ENCODE measurements around the gene DOCK4. TPM values are rescaled to one million over a fixed set of nuclear protein-coding genes. Genes with fewer than 3 reads are reported as not detected.
"Not testable (repeated sequence)": the region's sequence is repeated elsewhere in the genome, so short reads cannot be mapped to it uniquely, and the experiment has no call there.

DOCK4 gene
- total and polyA plus RNA-seq, 4 donors, result 7.2 to 48.9 (median 12.8) TPM

DNA sequence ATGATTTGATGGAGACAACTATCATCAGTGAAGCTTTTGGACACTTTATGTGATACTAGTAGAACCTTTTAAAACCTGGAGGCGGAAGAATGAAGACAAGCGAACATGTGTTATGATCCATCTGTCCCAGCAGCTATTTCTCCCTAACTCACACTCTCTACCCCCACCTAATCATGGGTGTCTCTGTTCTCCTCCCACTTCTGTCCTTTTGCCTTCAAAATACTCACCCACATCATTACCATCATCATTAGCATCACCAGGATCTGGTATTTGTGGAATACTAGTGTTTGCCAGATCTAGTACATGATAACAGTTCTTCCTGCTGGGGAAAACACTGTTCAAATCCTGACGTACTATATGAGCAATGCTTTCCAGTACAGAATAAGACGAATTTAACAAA lies 287.7 kb downstream of the DOCK4 start:
- Histone ChIP-seq H3K9me3 (ENCODE audit: control insufficient read depth in 4 of 4, low read length in 3 of 4) (no peaks in the 10 kb centered on the region), H3K9ac (ENCODE audit: low read depth in 1 of 2, low read length in 2 of 2) (no peak overlapping the region), H3K27ac (ENCODE audit: low read depth in 1 of 2, low read length in 2 of 2) (no peak overlapping the region), H3K36me3 (ENCODE audit: control insufficient read depth in 4 of 4, insufficient read depth in 3 of 4, low read depth in 1 of 4, low read length in 3 of 4) (peaks cover 0 to 3% (median under 1%) of the 10 kb centered on the region in 4 donors), H3K4me1 (ENCODE audit: control insufficient read depth in 4 of 4, insufficient read depth in 4 of 4, low read length in 3 of 4) (no peaks in the 10 kb centered on the region), H3K4me3 (ENCODE audit: low read depth in 1 of 3, low read length in 3 of 3) (no peak overlapping the region), H3K27me3 (ENCODE audit: control insufficient read depth in 4 of 4, insufficient read depth in 4 of 4, low read length in 3 of 4) (no peaks in the 10 kb centered on the region)
- 94% methylated on average over 4 of the region's 4 CpGs for WGBS
- TF ChIP-seq YY1 (IDR thresholded peaks at IDR 0.05) (no peak), FOXA2 (IDR thresholded peaks at IDR 0.05) (no peak), FOXA1 (IDR thresholded peaks at IDR 0.05) (no peak), HNF4A (conservative IDR thresholded peaks at IDR 0.05) (no peak), JUND (IDR thresholded peaks at IDR 0.05) (no peak), GABPA (IDR thresholded peaks at IDR 0.05 in 1 of 2, conservative IDR thresholded peaks at IDR 0.05 in 1 of 2) (no peak), EGR1 (IDR thresholded peaks at IDR 0.05; ENCODE audit: low read depth in 2 of 2) (no peak), RXRA (IDR thresholded peaks at IDR 0.05) (no peak)
- TF ChIP-seq, protein P1, sequence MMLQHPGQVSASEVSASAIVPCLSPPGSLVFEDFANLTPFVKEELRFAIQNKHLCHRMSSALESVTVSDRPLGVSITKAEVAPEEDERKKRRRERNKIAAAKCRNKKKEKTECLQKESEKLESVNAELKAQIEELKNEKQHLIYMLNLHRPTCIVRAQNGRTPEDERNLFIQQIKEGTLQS (IDR thresholded peaks at IDR 0.05), result no peak
- no peak for DNase-seq (ENCODE audit: low spot score)

DNA sequence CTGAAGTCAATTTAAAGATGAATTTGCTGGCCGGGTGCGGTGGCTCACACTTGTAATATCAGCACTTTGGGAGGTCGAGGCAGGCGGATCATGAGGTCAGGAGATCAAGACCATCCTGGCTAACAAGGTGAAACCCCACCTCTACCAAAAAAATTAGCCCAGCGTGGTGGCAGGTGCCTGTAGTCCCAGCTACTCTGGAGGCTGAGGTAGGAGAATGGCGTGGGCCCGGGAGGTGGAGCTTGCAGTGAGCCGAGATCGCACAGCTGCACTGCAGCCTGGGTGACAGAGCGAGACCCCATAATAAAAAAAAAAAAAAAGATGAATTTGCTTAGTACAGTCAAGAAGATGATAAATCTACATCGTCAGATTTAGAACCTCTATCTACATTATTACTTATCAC lies 288.8 kb downstream of the DOCK4 start:
- not testable (repeated sequence) for H3K4me1 ChIP-seq (ENCODE audit: control insufficient read depth in 4 of 4, insufficient read depth in 4 of 4, low read length in 3 of 4); DNase-seq (ENCODE audit: low spot score); H3K27ac ChIP-seq (ENCODE audit: low read depth in 1 of 2, low read length in 2 of 2); H3K4me3 ChIP-seq (ENCODE audit: low read depth in 1 of 3, low read length in 3 of 3); H3K9ac ChIP-seq (ENCODE audit: low read depth in 1 of 2, low read length in 2 of 2); H3K36me3 ChIP-seq (ENCODE audit: control insufficient read depth in 4 of 4, insufficient read depth in 3 of 4, low read depth in 1 of 4, low read length in 3 of 4); H3K9me3 ChIP-seq (ENCODE audit: control insufficient read depth in 4 of 4, low read length in 3 of 4); H3K27me3 ChIP-seq (ENCODE audit: control insufficient read depth in 4 of 4, insufficient read depth in 4 of 4, low read length in 3 of 4)
- 97% methylated on average over 11 of the region's 11 CpGs for WGBS

DNA sequence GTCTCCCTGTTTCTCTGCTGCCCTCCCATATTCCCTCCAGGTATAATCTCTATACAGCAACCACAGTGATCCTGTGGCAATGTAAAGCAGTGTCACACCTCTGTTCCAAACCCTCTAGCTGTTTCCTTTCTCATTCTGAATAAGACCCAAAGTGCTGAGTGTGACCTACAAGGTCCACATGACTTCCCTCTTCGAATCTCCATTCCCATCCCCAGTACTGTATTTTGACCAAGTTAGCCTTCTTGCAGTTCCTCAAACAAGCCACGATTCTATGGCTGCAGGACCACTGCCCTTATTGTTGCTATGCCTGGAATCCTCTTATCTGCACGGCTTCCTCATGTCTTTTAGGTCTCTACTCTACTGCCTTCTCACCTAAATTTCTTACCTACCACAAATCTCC lies 291.9 kb downstream of the DOCK4 start:
- Histone ChIP-seq H3K27ac (ENCODE audit: low read depth in 1 of 2, low read length in 2 of 2) (no peak overlapping the region), H3K9ac (ENCODE audit: low read depth in 1 of 2, low read length in 2 of 2) (no peak overlapping the region), H3K4me3 (ENCODE audit: low read depth in 1 of 3, low read length in 3 of 3) (no peak overlapping the region), H3K4me1 (ENCODE audit: control insufficient read depth in 4 of 4, insufficient read depth in 4 of 4, low read length in 3 of 4) (no peaks in the 10 kb centered on the region), H3K9me3 (ENCODE audit: control insufficient read depth in 4 of 4, low read length in 3 of 4) (no peaks in the 10 kb centered on the region), H3K27me3 (ENCODE audit: control insufficient read depth in 4 of 4, insufficient read depth in 4 of 4, low read length in 3 of 4) (no peaks in the 10 kb centered on the region), H3K36me3 (ENCODE audit: control insufficient read depth in 4 of 4, insufficient read depth in 3 of 4, low read depth in 1 of 4, low read length in 3 of 4) (peaks cover 0 to 6% (median 3%) of the 10 kb centered on the region in 4 donors)
- WGBS, result 91% methylated on average over 3 of the region's 3 CpGs
- no peak for DNase-seq (ENCODE audit: low spot score)
- TF ChIP-seq RAD21 (IDR thresholded peaks at IDR 0.05) (no peak), JUND (IDR thresholded peaks at IDR 0.05) (no peak), FOXA2 (IDR thresholded peaks at IDR 0.05) (no peak), SP1 (IDR thresholded peaks at IDR 0.05) (no peak), TAF1 (conservative IDR thresholded peaks at IDR 0.05) (no peak), HNF4A (conservative IDR thresholded peaks at IDR 0.05) (no peak), EGR1 (IDR thresholded peaks at IDR 0.05; ENCODE audit: low read depth in 2 of 2) (no peak), NR2F2 (IDR thresholded peaks at IDR 0.05) (no peak), FOXA1 (IDR thresholded peaks at IDR 0.05) (no peak)
- TF ChIP-seq, protein P2, sequence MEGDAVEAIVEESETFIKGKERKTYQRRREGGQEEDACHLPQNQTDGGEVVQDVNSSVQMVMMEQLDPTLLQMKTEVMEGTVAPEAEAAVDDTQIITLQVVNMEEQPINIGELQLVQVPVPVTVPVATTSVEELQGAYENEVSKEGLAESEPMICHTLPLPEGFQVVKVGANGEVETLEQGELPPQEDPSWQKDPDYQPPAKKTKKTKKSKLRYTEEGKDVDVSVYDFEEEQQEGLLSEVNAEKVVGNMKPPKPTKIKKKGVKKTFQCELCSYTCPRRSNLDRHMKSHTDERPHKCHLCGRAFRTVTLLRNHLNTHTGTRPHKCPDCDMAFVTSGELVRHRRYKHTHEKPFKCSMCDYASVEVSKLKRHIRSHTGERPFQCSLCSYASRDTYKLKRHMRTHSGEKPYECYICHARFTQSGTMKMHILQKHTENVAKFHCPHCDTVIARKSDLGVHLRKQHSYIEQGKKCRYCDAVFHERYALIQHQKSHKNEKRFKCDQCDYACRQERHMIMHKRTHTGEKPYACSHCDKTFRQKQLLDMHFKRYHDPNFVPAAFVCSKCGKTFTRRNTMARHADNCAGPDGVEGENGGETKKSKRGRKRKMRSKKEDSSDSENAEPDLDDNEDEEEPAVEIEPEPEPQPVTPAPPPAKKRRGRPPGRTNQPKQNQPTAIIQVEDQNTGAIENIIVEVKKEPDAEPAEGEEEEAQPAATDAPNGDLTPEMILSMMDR (IDR thresholded peaks at IDR 0.05; ENCODE audit: low read depth, low read length, missing input control), result no peak
- TF ChIP-seq, protein P3, sequence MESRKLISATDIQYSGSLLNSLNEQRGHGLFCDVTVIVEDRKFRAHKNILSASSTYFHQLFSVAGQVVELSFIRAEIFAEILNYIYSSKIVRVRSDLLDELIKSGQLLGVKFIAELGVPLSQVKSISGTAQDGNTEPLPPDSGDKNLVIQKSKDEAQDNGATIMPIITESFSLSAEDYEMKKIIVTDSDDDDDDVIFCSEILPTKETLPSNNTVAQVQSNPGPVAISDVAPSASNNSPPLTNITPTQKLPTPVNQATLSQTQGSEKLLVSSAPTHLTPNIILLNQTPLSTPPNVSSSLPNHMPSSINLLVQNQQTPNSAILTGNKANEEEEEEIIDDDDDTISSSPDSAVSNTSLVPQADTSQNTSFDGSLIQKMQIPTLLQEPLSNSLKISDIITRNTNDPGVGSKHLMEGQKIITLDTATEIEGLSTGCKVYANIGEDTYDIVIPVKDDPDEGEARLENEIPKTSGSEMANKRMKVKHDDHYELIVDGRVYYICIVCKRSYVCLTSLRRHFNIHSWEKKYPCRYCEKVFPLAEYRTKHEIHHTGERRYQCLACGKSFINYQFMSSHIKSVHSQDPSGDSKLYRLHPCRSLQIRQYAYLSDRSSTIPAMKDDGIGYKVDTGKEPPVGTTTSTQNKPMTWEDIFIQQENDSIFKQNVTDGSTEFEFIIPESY (IDR thresholded peaks at IDR 0.05), result no peak
- TF ChIP-seq, protein P1 (IDR thresholded peaks at IDR 0.05), result no peak
- TF ChIP-seq, protein P4, sequence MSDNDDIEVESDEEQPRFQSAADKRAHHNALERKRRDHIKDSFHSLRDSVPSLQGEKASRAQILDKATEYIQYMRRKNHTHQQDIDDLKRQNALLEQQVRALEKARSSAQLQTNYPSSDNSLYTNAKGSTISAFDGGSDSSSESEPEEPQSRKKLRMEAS (IDR thresholded peaks at IDR 0.05), result no peak

Measured in liver (tissue), 9 donors.